H9 (cell line): ENCODE data around the gene MREG. TPM values are rescaled to one million over a fixed set of nuclear protein-coding genes. Genes with fewer than 3 reads are reported as not detected.
A peak's percentile ranks its signal among the peaks of the same experiment; 100 is the strongest.

Source experiments
- DNase-seq: peaks from one replicate; pipeline ENCODE4 v3.0.0-alpha.2; 2017
- H2AFZ ChIP-seq: one replicate; pipeline ENCODE4 v1.6.1; 2013; ENCODE audit warnings: mild to moderate bottlenecking, low read length, control low read depth, moderate library complexity
- H2AK5ac ChIP-seq: 2 replicates; pipeline ENCODE4 v1.6.1; 2013; ENCODE audit warnings: low read length, control low read depth, mixed read lengths; ENCODE audit not compliant: insufficient read length
- H2BK120ac ChIP-seq: one replicate; pipeline ENCODE4 v1.6.1; 2013; ENCODE audit warnings: low read depth, mild to moderate bottlenecking, low read length, control low read depth, inconsistent platforms; ENCODE audit not compliant: poor library complexity, severe bottlenecking
- H2BK12ac ChIP-seq: 2 replicates; pipeline ENCODE4 v1.6.1; 2013; ENCODE audit warnings: low read length, control low read depth, mixed read lengths, low read depth; ENCODE audit not compliant: insufficient read length
- H2BK15ac ChIP-seq: 2 replicates; pipeline ENCODE4 v1.6.1; 2013; ENCODE audit warnings: low read depth, low read length, control low read depth
- H2BK20ac ChIP-seq: one replicate; pipeline ENCODE4 v1.6.1; 2013; ENCODE audit warnings: low read depth, mild to moderate bottlenecking, low read length, control low read depth, inconsistent platforms; ENCODE audit not compliant: poor library complexity, severe bottlenecking
- H2BK5ac ChIP-seq: 2 replicates; pipeline ENCODE4 v1.6.1; 2013; ENCODE audit warnings: low read length, control low read depth, mixed read lengths; ENCODE audit not compliant: insufficient read length
- H3K14ac ChIP-seq: 2 replicates; pipeline ENCODE4 v1.6.1; 2013; ENCODE audit warnings: low read length, control low read depth; ENCODE audit not compliant: insufficient read depth
- H3K18ac ChIP-seq: 2 replicates; pipeline ENCODE4 v1.6.1; 2013; ENCODE audit warnings: low read depth, mild to moderate bottlenecking, mixed read lengths, low read length, control low read depth; ENCODE audit not compliant: insufficient read length
- H3K23ac ChIP-seq: 2 replicates; pipeline ENCODE4 v1.6.1; 2013; ENCODE audit warnings: low read length, control low read depth, mixed read lengths, low read depth; ENCODE audit not compliant: insufficient read length
- H3K23me2 ChIP-seq: 2 replicates; pipeline ENCODE4 v1.6.1; 2013; ENCODE audit warnings: low read depth, mild to moderate bottlenecking, mixed read lengths, low read length, control low read depth; ENCODE audit not compliant: insufficient read length, poor library complexity, severe bottlenecking
- H3K27ac ChIP-seq: 2 replicates; pipeline ENCODE4 v1.5.1; 2013; ENCODE audit warnings: low read length, control low read depth, mixed read lengths, low read depth; ENCODE audit not compliant: insufficient read length
- H3K27me3 ChIP-seq: 2 replicates; pipeline ENCODE4 v1.6.1; 2013; ENCODE audit warnings: low read length, control low read depth, inconsistent platforms; ENCODE audit not compliant: insufficient read depth
- H3K4ac ChIP-seq: 2 replicates; pipeline ENCODE4 v1.6.1; 2013; ENCODE audit warnings: low read depth, mild to moderate bottlenecking, control low read depth, inconsistent platforms, low read length, moderate library complexity
- H3K4me1 ChIP-seq: 2 replicates; pipeline ENCODE4 v1.6.1; 2013; ENCODE audit warnings: low read length, control low read depth, inconsistent platforms; ENCODE audit not compliant: insufficient read depth
- H3K4me2 ChIP-seq: 2 replicates; pipeline ENCODE4 v1.6.1; 2013; ENCODE audit warnings: low read length, control low read depth, mixed read lengths; ENCODE audit not compliant: insufficient read length, insufficient read depth
- H3K56ac ChIP-seq: 2 replicates; pipeline ENCODE4 v1.6.1; 2013; ENCODE audit warnings: low read depth, mild to moderate bottlenecking, mixed read lengths, low read length, control low read depth; ENCODE audit not compliant: insufficient read length
- H3K79me1 ChIP-seq: 2 replicates; pipeline ENCODE4 v1.6.1; 2013; ENCODE audit warnings: low read depth, mild to moderate bottlenecking, moderate library complexity, low read length, control low read depth, inconsistent platforms; ENCODE audit not compliant: insufficient read depth, poor library complexity, severe bottlenecking
- H3K79me2 ChIP-seq: 2 replicates; pipeline ENCODE4 v1.6.1; 2013; ENCODE audit warnings: low read length, control low read depth, inconsistent platforms; ENCODE audit not compliant: insufficient read depth
- H3K9ac ChIP-seq: 2 replicates; pipeline ENCODE4 v1.6.1; 2013; ENCODE audit warnings: low read length, control low read depth, mixed read lengths; ENCODE audit not compliant: insufficient read length; ENCODE audit errors: extremely low read depth
- H3K9me3 ChIP-seq: one replicate; pipeline ENCODE4 v1.6.1; 2013; ENCODE audit warnings: low read depth, low read length, inconsistent platforms; ENCODE audit not compliant: control insufficient read depth
- H3T11ph ChIP-seq: one replicate; pipeline ENCODE4 v1.6.1; 2013; ENCODE audit warnings: mild to moderate bottlenecking, low read length, control low read depth, inconsistent platforms
- H4K20me1 ChIP-seq: one replicate; pipeline ENCODE4 v1.6.1; 2013; ENCODE audit not compliant: control insufficient read depth, insufficient read length, insufficient read depth
- H4K5ac ChIP-seq: 2 replicates; pipeline ENCODE4 v1.6.1; 2013; ENCODE audit warnings: low read depth, mild to moderate bottlenecking, mixed read lengths, low read length, control low read depth; ENCODE audit not compliant: insufficient read length
- H4K8ac ChIP-seq: replicated peaks from 2 replicates; pipeline ENCODE4 v1.6.1; 2013; ENCODE audit warnings: low read length, control low read depth, mixed read lengths, low read depth; ENCODE audit not compliant: insufficient read length
- H4K91ac ChIP-seq: 2 replicates; pipeline ENCODE4 v1.6.1; 2013; ENCODE audit warnings: low read depth, mild to moderate bottlenecking, moderate library complexity, mixed read lengths, low read length, control low read depth; ENCODE audit not compliant: insufficient read length
- H3K27ac Mint-ChIP-seq, 3 experiments: 2 replicates in 2 of 3; 3 replicates in 1 of 3; pipeline ENCODE4 v1.8.0; 2020 to 2021; ENCODE audit warnings: mixed read lengths in 3 of 3, mild to moderate bottlenecking in 1 of 3, moderate library complexity in 1 of 3
- H3K27me3 Mint-ChIP-seq: 2 replicates; pipeline ENCODE4 v1.8.0; 2021; ENCODE audit warnings: low read depth, mild to moderate bottlenecking, moderate library complexity, mixed read lengths
- H3K36me3 Mint-ChIP-seq, 3 experiments: 2 replicates in 2 of 3; 3 replicates in 1 of 3; pipeline ENCODE4 v1.8.0; 2020 to 2021; ENCODE audit warnings: low read depth in 3 of 3, mixed read lengths in 3 of 3; ENCODE audit not compliant: insufficient read depth in 1 of 3
- H3K4me1 Mint-ChIP-seq, 2 experiments: 2 replicates each; pipeline ENCODE4 v1.8.0; 2020; ENCODE audit warnings: mixed read lengths in 2 of 2
- H3K4me3 Mint-ChIP-seq, 2 experiments: 2 replicates in 1 of 2; 3 replicates in 1 of 2; pipeline ENCODE4 v1.8.0; 2020 to 2021; ENCODE audit warnings: mild to moderate bottlenecking in 2 of 2, mixed read lengths in 2 of 2, moderate library complexity in 1 of 2
- H3K9me3 Mint-ChIP-seq, 2 experiments: 2 replicates in 1 of 2; 3 replicates in 1 of 2; pipeline ENCODE4 v1.8.0; 2020; ENCODE audit warnings: mild to moderate bottlenecking in 2 of 2, mixed read lengths in 2 of 2, moderate library complexity in 1 of 2
- WGBS: extraction: QIAGEN DNeasy Blood & Tissue Kit; methylation state at CpG from one replicate; pipeline ENCODE4 v1.1.7; 2013; ENCODE audit warnings: missing lambda C conversion rate, low lambda C conversion rate, mixed read lengths; ENCODE audit not compliant: insufficient read length; ENCODE audit errors: extremely low coverage; 5-methylcytosine and 5-hydroxymethylcytosine counted together
- total RNA-seq: library from RNA; stranded (reverse); gene quantifications from 2 replicates; pipeline ENCODE4 v1.2.1, GENCODE V29; 2021
- TF ChIP-seq, protein P1 (sequence below): fragments of 200-600 bp; sonication (generic); conservative IDR thresholded peaks from 3 replicates; pipeline ENCODE4 v1.8.0; 2021; ENCODE audit warnings: antibody characterized with exemption, mild to moderate bottlenecking

The MREG gene
- total RNA-seq, 1 experiment from 2014 or later = 21.8 TPM

DNA sequence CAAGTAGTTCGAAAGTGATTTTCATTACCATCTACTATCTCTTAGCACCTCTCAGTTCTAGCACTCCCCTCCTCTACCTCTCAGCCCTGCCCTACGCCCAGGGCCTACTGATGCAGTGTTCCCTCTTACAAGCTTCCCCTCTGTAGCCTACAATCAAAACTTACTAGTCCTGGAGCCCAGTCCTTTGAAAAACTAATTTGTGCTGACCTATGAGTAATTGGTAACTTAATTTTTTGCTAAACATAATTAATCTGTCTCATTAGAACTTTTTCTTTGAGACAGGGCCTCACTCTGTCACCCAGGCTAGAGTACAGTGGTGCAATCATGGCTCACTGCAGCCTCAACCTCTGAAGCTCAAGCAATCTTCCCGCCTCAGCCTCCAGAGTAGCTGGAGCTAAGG lies 44.9 kb downstream of the MREG start:
- DNase-seq = no peak
- Histone ChIP-seq H2BK12ac (no peak overlapping the region), H3K27ac (no peak overlapping the region), H3K4me1 (no peaks in the 10 kb centered on the region), H3K23ac (no peak overlapping the region), H4K5ac (no peak overlapping the region), H2BK5ac (no peak overlapping the region), H4K20me1 (no peaks in the 10 kb centered on the region), H4K8ac (no peak overlapping the region), H2BK120ac (no peak overlapping the region), H3K79me2 (no peaks in the 10 kb centered on the region; the same call in 1 of the 2 replicates), H3K23me2 (no peaks in the 10 kb centered on the region), H3K18ac (no peak overlapping the region), H2BK15ac (no peak overlapping the region), H2BK20ac (no peak overlapping the region), H3K56ac (no peak overlapping the region), H3K9me3 (no peaks in the 10 kb centered on the region), H4K91ac (no peak overlapping the region), H3K14ac (no peak overlapping the region), H2AK5ac (no peak overlapping the region), H3K9ac (no peak overlapping the region), H3K4me2 (no peak overlapping the region), H3T11ph (no peak overlapping the region), H3K27me3 (no peaks in the 10 kb centered on the region), H2AFZ (no peak overlapping the region), H3K79me1 (no peaks in the 10 kb centered on the region), H3K4ac (no peak overlapping the region)
- WGBS = no CpG with 5 or more reads among the region's 3 CpGs
- H3K4me1 Mint-ChIP-seq = peaks cover 11 to 13% of the 10 kb centered on the region in 2 experiments
- TF ChIP-seq, protein P1, sequence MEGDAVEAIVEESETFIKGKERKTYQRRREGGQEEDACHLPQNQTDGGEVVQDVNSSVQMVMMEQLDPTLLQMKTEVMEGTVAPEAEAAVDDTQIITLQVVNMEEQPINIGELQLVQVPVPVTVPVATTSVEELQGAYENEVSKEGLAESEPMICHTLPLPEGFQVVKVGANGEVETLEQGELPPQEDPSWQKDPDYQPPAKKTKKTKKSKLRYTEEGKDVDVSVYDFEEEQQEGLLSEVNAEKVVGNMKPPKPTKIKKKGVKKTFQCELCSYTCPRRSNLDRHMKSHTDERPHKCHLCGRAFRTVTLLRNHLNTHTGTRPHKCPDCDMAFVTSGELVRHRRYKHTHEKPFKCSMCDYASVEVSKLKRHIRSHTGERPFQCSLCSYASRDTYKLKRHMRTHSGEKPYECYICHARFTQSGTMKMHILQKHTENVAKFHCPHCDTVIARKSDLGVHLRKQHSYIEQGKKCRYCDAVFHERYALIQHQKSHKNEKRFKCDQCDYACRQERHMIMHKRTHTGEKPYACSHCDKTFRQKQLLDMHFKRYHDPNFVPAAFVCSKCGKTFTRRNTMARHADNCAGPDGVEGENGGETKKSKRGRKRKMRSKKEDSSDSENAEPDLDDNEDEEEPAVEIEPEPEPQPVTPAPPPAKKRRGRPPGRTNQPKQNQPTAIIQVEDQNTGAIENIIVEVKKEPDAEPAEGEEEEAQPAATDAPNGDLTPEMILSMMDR = no peak
- H3K27me3 Mint-ChIP-seq = no peaks in the 10 kb centered on the region
- peak overlapping the region in 1 of 3 experiments; percentile 66; a peak in 2 of 7 replicates for H3K27ac Mint-ChIP-seq
- peaks cover 0 to 3% of the 10 kb centered on the region in 2 experiments; a peak in 1 of 5 replicates for H3K9me3 Mint-ChIP-seq
- peaks cover 11 to 19% (median 19%) of the 10 kb centered on the region in 3 experiments; a peak in 5 of 7 replicates for H3K36me3 Mint-ChIP-seq
- H3K4me3 Mint-ChIP-seq = no peak overlapping the region
